ENCODE measurements around the gene VMP1.
"Not testable (repeated sequence)": the region's sequence is repeated elsewhere in the genome, so short reads cannot be mapped to it uniquely, and the experiment has no call there.

The VMP1 gene

GRCh38 chr17:59848385-59848668 is 140.9 kb downstream of the VMP1 start:
- H3K4me3 ChIP-seq (ENCODE audit: low read depth in 1 of 2, low read length in 2 of 2): no peak overlapping the region
- no peaks in the 10 kb centered on the region for H4K20me1 ChIP-seq (ENCODE audit: insufficient read depth, low read length)
- H3K36me3 ChIP-seq (ENCODE audit: insufficient read depth, low read length): no peaks in the 10 kb centered on the region
- no peak overlapping the region for H3K27ac ChIP-seq (ENCODE audit: low read length)
- no peaks in the 10 kb centered on the region for H3K9me3 ChIP-seq (ENCODE audit: insufficient read depth, low read length, severe bottlenecking)
- no peak overlapping the region for H3K9ac ChIP-seq (ENCODE audit: low read depth, low read length)
- TF ChIP-seq EZH2 (IDR thresholded peaks at IDR 0.05; ENCODE audit: borderline replicate concordance, low read depth, low read length, severe bottlenecking) (no peak), CTCF (IDR thresholded peaks at IDR 0.05; ENCODE audit: borderline replicate concordance, extremely low read depth, low read length, poor library complexity, severe bottlenecking) (no peak)
- H2AFZ ChIP-seq (ENCODE audit: low read depth, low read length): no peak overlapping the region
- no peaks in the 10 kb centered on the region for H3K27me3 ChIP-seq (ENCODE audit: insufficient read depth, low read length, poor library complexity)
- H3K4me2 ChIP-seq (ENCODE audit: insufficient read depth, low read length): no peak overlapping the region
- H3K79me2 ChIP-seq (ENCODE audit: insufficient read depth, low read length): no peaks in the 10 kb centered on the region
- no peak for ATAC-seq (ENCODE audit: insufficient read depth, low read depth)
- peaks cover 15% of the 10 kb centered on the region for H3K4me1 ChIP-seq (ENCODE audit: insufficient read depth, low read length)
- no peak for DNase-seq

GRCh38 chr17:59848778-59849177 is 141.3 kb downstream of the VMP1 start:
- H3K9ac ChIP-seq (ENCODE audit: low read depth, low read length): no peak overlapping the region; the same call in 1 of the 2 replicates
- H3K79me2 ChIP-seq (ENCODE audit: insufficient read depth, low read length): no peaks in the 10 kb centered on the region
- H3K4me3 ChIP-seq (ENCODE audit: low read depth in 1 of 2, low read length in 2 of 2): no peak overlapping the region
- no peaks in the 10 kb centered on the region for H3K9me3 ChIP-seq (ENCODE audit: insufficient read depth, low read length, severe bottlenecking)
- no peak overlapping the region for H3K4me2 ChIP-seq (ENCODE audit: insufficient read depth, low read length)
- no peaks in the 10 kb centered on the region for H3K27me3 ChIP-seq (ENCODE audit: insufficient read depth, low read length, poor library complexity)
- ATAC-seq (ENCODE audit: insufficient read depth, low read depth) (peak; percentile 65), DNase-seq (peak; percentile 60)
- H2AFZ ChIP-seq (ENCODE audit: low read depth, low read length): no peak overlapping the region
- H3K36me3 ChIP-seq (ENCODE audit: insufficient read depth, low read length): no peaks in the 10 kb centered on the region
- no peak overlapping the region for H3K27ac ChIP-seq (ENCODE audit: low read length)
- no peaks in the 10 kb centered on the region for H4K20me1 ChIP-seq (ENCODE audit: insufficient read depth, low read length)
- H3K4me1 ChIP-seq (ENCODE audit: insufficient read depth, low read length): peaks cover 20% of the 10 kb centered on the region
- TF ChIP-seq EZH2 (IDR thresholded peaks at IDR 0.05; ENCODE audit: borderline replicate concordance, low read depth, low read length, severe bottlenecking) (no peak), CTCF (IDR thresholded peaks at IDR 0.05; ENCODE audit: borderline replicate concordance, extremely low read depth, low read length, poor library complexity, severe bottlenecking) (no peak)

GRCh38 chr17:59850311-59850710 is 142.9 kb downstream of the VMP1 start:
- H2AFZ ChIP-seq (ENCODE audit: low read depth, low read length); H3K27ac ChIP-seq (ENCODE audit: low read length); H3K79me2 ChIP-seq (ENCODE audit: insufficient read depth, low read length); H3K9ac ChIP-seq (ENCODE audit: low read depth, low read length); ATAC-seq (ENCODE audit: insufficient read depth, low read depth); H3K4me2 ChIP-seq (ENCODE audit: insufficient read depth, low read length); H3K4me3 ChIP-seq (ENCODE audit: low read depth in 1 of 2, low read length in 2 of 2); DNase-seq; H3K27me3 ChIP-seq (ENCODE audit: insufficient read depth, low read length, poor library complexity); H3K36me3 ChIP-seq (ENCODE audit: insufficient read depth, low read length); H3K9me3 ChIP-seq (ENCODE audit: insufficient read depth, low read length, severe bottlenecking); H4K20me1 ChIP-seq (ENCODE audit: insufficient read depth, low read length): not testable (repeated sequence)
- H3K4me1 ChIP-seq (ENCODE audit: insufficient read depth, low read length): peaks cover 20% of the 10 kb centered on the region

- TF ChIP-seq CTCF (IDR thresholded peaks at IDR 0.05; ENCODE audit: borderline replicate concordance, extremely low read depth, low read length, poor library complexity, severe bottlenecking) (no peak), EZH2 (IDR thresholded peaks at IDR 0.05; ENCODE audit: borderline replicate concordance, low read depth, low read length, severe bottlenecking) (no peak)
- Histone ChIP-seq H3K36me3 (ENCODE audit: insufficient read depth, low read length) (no peaks in the 10 kb centered on the region), H3K79me2 (ENCODE audit: insufficient read depth, low read length) (no peaks in the 10 kb centered on the region), H3K9ac (ENCODE audit: low read depth, low read length) (no peak overlapping the region), H3K9me3 (ENCODE audit: insufficient read depth, low read length, severe bottlenecking) (no peaks in the 10 kb centered on the region), H4K20me1 (ENCODE audit: insufficient read depth, low read length) (no peaks in the 10 kb centered on the region), H3K4me2 (ENCODE audit: insufficient read depth, low read length) (no peak overlapping the region), H3K27ac (ENCODE audit: low read length) (no peak overlapping the region), H3K4me1 (ENCODE audit: insufficient read depth, low read length) (peaks cover 20% of the 10 kb centered on the region), H2AFZ (ENCODE audit: low read depth, low read length) (no peak overlapping the region), H3K27me3 (ENCODE audit: insufficient read depth, low read length, poor library complexity) (no peaks in the 10 kb centered on the region), H3K4me3 (ENCODE audit: low read depth in 1 of 2, low read length in 2 of 2) (no peak overlapping the region)
- DNase-seq: no peak
- no peak for ATAC-seq (ENCODE audit: insufficient read depth, low read depth)
These were observed 144.3 kb downstream of the VMP1 start for GRCh38 chr17:59851439-59852375.

- not testable (repeated sequence) for H4K20me1 ChIP-seq (ENCODE audit: insufficient read depth, low read length); DNase-seq; H2AFZ ChIP-seq (ENCODE audit: low read depth, low read length); H3K4me3 ChIP-seq (ENCODE audit: low read depth in 1 of 2, low read length in 2 of 2); H3K36me3 ChIP-seq (ENCODE audit: insufficient read depth, low read length); H3K4me2 ChIP-seq (ENCODE audit: insufficient read depth, low read length); H3K9ac ChIP-seq (ENCODE audit: low read depth, low read length); H3K79me2 ChIP-seq (ENCODE audit: insufficient read depth, low read length); H3K9me3 ChIP-seq (ENCODE audit: insufficient read depth, low read length, severe bottlenecking); H3K27ac ChIP-seq (ENCODE audit: low read length); ATAC-seq (ENCODE audit: insufficient read depth, low read depth); H3K27me3 ChIP-seq (ENCODE audit: insufficient read depth, low read length, poor library complexity)
- H3K4me1 ChIP-seq (ENCODE audit: insufficient read depth, low read length): peaks cover 20% of the 10 kb centered on the region
These were observed 145.4 kb downstream of the VMP1 start for GRCh38 chr17:59852847-59853167.
